Measurements from ENCODE around the gene NEURL2.

NEURL2 gene

DNA sequence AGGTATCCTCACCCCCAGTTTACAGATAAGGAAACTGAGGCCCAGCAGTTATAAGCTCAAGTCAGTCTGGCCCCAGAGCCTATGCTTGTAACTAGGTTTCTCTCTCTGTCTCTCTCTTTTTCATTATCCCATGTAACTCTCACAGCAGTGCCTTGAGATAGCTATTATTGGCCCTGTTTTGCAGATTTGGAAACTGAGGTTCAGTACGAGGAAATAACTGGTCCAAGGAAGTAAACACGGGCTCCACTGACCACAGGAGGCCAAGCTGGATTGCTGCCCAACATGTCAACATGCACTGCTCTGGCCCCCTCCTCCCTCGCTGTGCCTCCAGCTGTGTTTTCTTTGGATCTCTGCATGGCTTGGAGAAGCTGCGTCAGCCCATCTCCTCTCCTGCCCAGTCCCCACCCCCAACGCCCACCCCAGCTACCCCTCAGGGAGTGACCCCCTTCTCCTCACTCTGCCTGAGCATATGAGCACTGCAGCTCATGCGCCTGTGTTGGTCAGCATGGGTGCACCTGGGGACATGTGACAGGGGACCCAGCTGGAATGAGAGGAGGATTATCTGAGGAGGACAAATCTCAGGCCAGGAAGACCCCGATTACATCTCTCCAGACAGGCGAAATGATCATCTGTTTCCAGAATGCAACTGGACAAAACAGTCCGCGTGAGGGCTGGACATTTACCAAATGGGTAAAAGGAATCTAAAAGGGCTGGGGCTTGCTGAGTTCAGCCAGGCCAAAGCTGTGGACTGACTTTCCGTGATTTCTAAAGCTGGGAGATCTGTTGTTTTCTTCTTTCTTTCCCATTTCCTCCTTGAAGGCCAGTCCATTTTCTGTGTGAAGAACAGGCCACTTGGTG lies 28.8 kb upstream of the NEURL2 start:
- Histone ChIP-seq H3K9me3 (ENCODE audit: control insufficient read depth, low read length) (no peaks in the 10 kb centered on the region), H3K4me3 (ENCODE audit: insufficient read depth, low read depth, low read length) (no peak overlapping the region), H3K27ac (ENCODE audit: insufficient read depth, low read depth, low read length, poor library complexity, severe bottlenecking) (no peak overlapping the region), H3K36me3 (ENCODE audit: control insufficient read depth, insufficient read depth, low read length) (no peaks in the 10 kb centered on the region), H3K27me3 (ENCODE audit: control insufficient read depth, insufficient read depth, low read length, poor library complexity, severe bottlenecking) (no peaks in the 10 kb centered on the region), H3K4me1 (ENCODE audit: control insufficient read depth, insufficient read depth, low read length) (peaks cover 3% of the 10 kb centered on the region)
- 72 to 77% methylated on average over 10 to 11 of the region's 11 CpGs for WGBS, 2 experiments

DNA sequence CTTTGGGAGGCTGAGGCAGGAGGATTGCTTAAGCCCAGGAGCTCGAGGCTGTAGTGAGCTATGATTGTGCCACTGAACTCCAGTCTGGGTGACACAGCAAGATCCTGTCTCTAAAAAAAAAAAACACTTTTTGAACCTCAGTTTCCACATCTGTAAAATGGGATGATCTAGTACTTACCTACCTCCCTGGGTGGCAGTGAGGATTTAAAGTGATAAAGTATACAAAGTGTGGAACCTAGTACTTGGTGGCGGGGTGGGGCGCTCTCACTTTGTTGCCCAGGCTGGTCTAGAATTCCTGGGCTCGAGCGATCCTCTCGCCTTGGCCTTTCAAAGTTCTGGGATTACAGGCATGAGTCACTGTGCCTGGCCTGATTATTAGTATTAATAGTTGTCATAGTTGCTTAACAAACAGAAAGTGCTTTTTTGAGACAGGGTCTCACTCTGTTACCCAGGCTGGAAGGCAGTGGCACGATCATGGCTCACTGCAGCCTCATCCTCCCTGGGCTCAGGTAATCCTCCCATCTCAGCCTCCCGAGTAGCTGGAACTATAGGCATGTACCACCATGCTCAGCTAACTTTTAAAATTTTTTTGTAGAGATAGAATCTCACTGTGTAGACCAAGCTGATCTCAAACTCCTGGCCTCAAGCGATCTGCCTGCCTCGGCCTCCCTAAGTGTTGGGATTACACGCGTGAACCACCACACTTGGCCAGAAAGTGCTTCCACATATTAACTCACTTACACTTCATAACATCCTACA lies 27.9 kb upstream of the NEURL2 start:
- Histone ChIP-seq H3K9me3 (ENCODE audit: control insufficient read depth, low read length) (no peaks in the 10 kb centered on the region), H3K4me3 (ENCODE audit: insufficient read depth, low read depth, low read length) (no peak overlapping the region), H3K27ac (ENCODE audit: insufficient read depth, low read depth, low read length, poor library complexity, severe bottlenecking) (no peak overlapping the region), H3K36me3 (ENCODE audit: control insufficient read depth, insufficient read depth, low read length) (no peaks in the 10 kb centered on the region), H3K4me1 (ENCODE audit: control insufficient read depth, insufficient read depth, low read length) (peaks cover 3% of the 10 kb centered on the region), H3K27me3 (ENCODE audit: control insufficient read depth, insufficient read depth, low read length, poor library complexity, severe bottlenecking) (no peaks in the 10 kb centered on the region)
- 94 to 96% methylated on average over 12 of the region's 12 CpGs for WGBS, 2 experiments

DNA sequence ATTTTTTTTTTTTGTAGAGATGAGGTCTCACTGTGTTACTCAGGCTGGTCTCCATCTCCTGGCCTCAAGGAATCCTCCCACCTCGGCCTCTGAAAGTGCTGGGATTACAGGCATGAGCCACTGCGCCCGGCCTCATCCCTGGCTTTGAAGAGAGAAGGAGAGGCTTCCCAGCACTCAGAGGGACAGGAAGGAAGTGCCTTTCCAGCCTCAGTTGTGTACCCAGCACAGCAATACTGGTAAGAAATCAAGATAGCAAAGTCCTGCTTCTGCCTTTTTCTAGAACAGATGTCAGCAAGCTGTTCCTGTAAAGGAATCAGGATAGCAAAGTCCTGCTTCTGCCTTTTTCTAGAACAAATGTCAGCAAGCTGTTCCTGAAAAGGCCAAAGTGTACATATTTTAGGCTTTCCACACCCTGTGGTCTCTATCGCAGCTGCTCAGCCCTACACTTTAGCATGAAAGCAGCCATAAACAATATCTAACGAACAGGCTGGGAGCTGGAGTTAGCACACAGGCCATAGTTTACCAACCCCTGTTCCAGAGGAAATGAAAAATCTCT lies 27.3 kb upstream of the NEURL2 start:
- no peak overlapping the region for H3K27ac ChIP-seq (ENCODE audit: insufficient read depth, low read depth, low read length, poor library complexity, severe bottlenecking)
- H3K27me3 ChIP-seq (ENCODE audit: control insufficient read depth, insufficient read depth, low read length, poor library complexity, severe bottlenecking): no peaks in the 10 kb centered on the region
- peaks cover 3% of the 10 kb centered on the region for H3K4me1 ChIP-seq (ENCODE audit: control insufficient read depth, insufficient read depth, low read length)
- WGBS, 2 experiments: 91 to 93% methylated on average over 5 of the region's 5 CpGs
- no peaks in the 10 kb centered on the region for H3K9me3 ChIP-seq (ENCODE audit: control insufficient read depth, low read length)
- H3K4me3 ChIP-seq (ENCODE audit: insufficient read depth, low read depth, low read length): no peak overlapping the region
- H3K36me3 ChIP-seq (ENCODE audit: control insufficient read depth, insufficient read depth, low read length): no peaks in the 10 kb centered on the region

DNA sequence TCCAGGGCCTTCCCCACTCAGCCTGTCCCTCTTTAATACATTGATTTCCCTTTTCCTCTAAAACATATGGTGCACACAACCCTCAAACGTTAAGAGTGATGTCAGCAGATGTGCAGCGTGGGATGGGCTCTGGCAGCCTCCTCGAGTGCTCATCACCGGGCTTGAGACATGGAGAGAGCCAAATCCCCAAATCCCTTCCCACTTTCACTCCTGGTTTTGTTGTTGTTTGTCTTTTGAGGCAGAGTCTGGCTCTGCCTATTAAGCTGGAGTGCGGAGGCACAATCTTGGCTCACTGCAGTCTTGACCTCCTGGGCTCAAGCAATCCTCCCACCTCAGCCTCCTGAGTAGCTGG lies 26.8 kb upstream of the NEURL2 start:
- Histone ChIP-seq H3K4me3 (ENCODE audit: insufficient read depth, low read depth, low read length) (no peak overlapping the region), H3K27ac (ENCODE audit: insufficient read depth, low read depth, low read length, poor library complexity, severe bottlenecking) (no peak overlapping the region), H3K36me3 (ENCODE audit: control insufficient read depth, insufficient read depth, low read length) (no peaks in the 10 kb centered on the region), H3K9me3 (ENCODE audit: control insufficient read depth, low read length) (no peaks in the 10 kb centered on the region), H3K27me3 (ENCODE audit: control insufficient read depth, insufficient read depth, low read length, poor library complexity, severe bottlenecking) (no peaks in the 10 kb centered on the region), H3K4me1 (ENCODE audit: control insufficient read depth, insufficient read depth, low read length) (peaks cover 3% of the 10 kb centered on the region)
- WGBS, 2 experiments: 89 to 90% methylated on average over 5 of the region's 5 CpGs

DNA sequence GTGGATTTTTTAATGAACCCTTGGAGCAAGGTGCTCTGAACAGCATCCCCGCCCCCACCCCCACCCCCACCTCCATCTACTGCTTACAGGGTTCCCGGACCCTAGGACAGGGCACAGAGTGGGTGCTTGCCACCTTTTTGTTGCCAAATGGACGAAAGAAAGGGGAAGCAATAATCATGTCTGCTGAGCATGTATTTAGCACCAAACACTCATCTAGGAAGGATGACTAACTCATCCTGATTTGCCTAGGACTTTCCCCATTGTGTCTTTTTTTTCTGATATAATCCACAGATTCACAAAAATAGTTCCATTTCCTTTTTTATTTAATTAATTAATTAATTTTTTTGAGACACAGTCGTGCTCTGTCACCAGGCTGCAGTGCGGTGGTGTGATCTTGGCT lies 22.1 kb upstream of the NEURL2 start:
- 86 to 91% methylated on average over 4 to 5 of the region's 5 CpGs for WGBS, 2 experiments
- Histone ChIP-seq H3K27me3 (ENCODE audit: control insufficient read depth, insufficient read depth, low read length, poor library complexity, severe bottlenecking) (no peaks in the 10 kb centered on the region), H3K27ac (ENCODE audit: insufficient read depth, low read depth, low read length, poor library complexity, severe bottlenecking) (no peak overlapping the region), H3K4me3 (ENCODE audit: insufficient read depth, low read depth, low read length) (no peak overlapping the region), H3K9me3 (ENCODE audit: control insufficient read depth, low read length) (no peaks in the 10 kb centered on the region), H3K36me3 (ENCODE audit: control insufficient read depth, insufficient read depth, low read length) (peaks cover 9% of the 10 kb centered on the region), H3K4me1 (ENCODE audit: control insufficient read depth, insufficient read depth, low read length) (peaks cover 13% of the 10 kb centered on the region)

DNA sequence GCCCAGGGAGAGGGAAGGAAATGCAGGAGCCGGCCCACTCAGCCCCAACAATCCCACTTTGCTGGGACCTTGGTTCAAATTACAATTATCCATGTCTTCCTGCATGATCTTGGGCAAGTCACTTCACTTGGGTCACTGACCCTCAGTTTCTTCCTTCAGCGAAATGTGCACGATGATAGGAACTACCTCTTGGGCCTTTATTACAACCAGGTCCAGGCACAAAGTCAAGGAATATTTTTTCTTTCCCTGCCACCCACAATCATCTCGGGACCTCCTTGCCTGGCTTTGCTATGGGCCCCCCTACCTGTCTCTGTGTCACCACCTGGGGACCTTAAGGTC lies 21.3 kb upstream of the NEURL2 start:
- no peaks in the 10 kb centered on the region for H3K27me3 ChIP-seq (ENCODE audit: control insufficient read depth, insufficient read depth, low read length, poor library complexity, severe bottlenecking)
- H3K9me3 ChIP-seq (ENCODE audit: control insufficient read depth, low read length): no peaks in the 10 kb centered on the region
- 39 to 41% methylated on average over 4 of the region's 4 CpGs for WGBS, 2 experiments
- peak overlapping the region; percentile 69 for H3K4me3 ChIP-seq (ENCODE audit: insufficient read depth, low read depth, low read length)
- peaks cover 16% of the 10 kb centered on the region for H3K36me3 ChIP-seq (ENCODE audit: control insufficient read depth, insufficient read depth, low read length)
- H3K27ac ChIP-seq (ENCODE audit: insufficient read depth, low read depth, low read length, poor library complexity, severe bottlenecking): no peak overlapping the region
- peaks cover 13% of the 10 kb centered on the region for H3K4me1 ChIP-seq (ENCODE audit: control insufficient read depth, insufficient read depth, low read length)

DNA sequence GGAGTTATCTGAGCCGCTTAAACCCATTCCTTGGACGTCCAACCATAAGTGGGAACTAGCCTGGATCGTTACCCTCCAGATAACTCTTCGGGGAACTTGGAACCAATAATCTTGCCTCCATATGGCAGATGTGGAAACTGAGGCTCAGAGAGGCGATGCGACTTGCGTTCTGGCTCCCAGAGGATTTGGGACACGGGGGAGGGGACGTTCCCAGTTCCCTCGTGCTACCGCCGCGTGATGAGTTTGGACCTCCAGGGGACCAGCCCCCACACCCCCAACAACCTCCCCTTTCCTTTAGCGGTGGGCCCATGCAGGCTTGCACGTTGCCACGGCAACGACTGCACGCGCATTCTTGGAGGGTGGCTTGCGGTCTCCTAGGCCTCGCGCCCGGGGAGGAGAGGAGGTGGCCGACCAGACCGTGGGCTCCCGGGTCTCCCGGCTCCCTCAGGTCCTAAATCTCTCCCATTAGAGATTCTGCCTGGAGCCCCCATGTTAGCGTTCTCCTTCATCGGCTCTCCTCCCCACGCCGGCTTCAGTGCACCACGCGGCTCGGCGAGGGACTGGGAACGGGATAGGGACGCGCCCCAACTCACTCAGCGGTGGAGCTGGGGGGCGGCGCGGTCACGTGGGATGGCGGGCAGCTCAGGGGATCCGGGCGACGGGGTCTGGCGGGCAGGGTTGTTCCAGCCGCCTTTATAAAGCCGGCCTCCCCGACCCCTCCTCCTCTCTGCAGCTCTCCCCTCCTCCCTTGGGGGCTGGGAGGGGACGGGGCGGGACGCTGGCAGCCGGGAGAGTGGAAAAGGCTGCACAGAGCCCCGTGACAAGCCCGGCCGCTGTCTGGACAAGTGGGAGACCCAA lies 20.7 kb upstream of the NEURL2 start, which contains the start of gene PLTP:
Gene PLTP, minus strand, starts transcription at position 670 of the 858 bp plus-strand sequence. CDS start 703 bp downstream, outside the sequence.
- Histone ChIP-seq H3K36me3 (ENCODE audit: control insufficient read depth, insufficient read depth, low read length) (peaks cover 17% of the 10 kb centered on the region), H3K4me3 (ENCODE audit: insufficient read depth, low read depth, low read length) (peak within 1 kb of the TSS; percentile 69), H3K27me3 (ENCODE audit: control insufficient read depth, insufficient read depth, low read length, poor library complexity, severe bottlenecking) (no peaks in the 10 kb centered on the region), H3K4me1 (ENCODE audit: control insufficient read depth, insufficient read depth, low read length) (peaks cover 13% of the 10 kb centered on the region), H3K27ac (ENCODE audit: insufficient read depth, low read depth, low read length, poor library complexity, severe bottlenecking) (peak within 1 kb of the TSS; percentile 96), H3K9me3 (ENCODE audit: control insufficient read depth, low read length) (no peaks in the 10 kb centered on the region)
- 1% methylated on average over 58 of the region's 58 CpGs for WGBS, 2 experiments

DNA sequence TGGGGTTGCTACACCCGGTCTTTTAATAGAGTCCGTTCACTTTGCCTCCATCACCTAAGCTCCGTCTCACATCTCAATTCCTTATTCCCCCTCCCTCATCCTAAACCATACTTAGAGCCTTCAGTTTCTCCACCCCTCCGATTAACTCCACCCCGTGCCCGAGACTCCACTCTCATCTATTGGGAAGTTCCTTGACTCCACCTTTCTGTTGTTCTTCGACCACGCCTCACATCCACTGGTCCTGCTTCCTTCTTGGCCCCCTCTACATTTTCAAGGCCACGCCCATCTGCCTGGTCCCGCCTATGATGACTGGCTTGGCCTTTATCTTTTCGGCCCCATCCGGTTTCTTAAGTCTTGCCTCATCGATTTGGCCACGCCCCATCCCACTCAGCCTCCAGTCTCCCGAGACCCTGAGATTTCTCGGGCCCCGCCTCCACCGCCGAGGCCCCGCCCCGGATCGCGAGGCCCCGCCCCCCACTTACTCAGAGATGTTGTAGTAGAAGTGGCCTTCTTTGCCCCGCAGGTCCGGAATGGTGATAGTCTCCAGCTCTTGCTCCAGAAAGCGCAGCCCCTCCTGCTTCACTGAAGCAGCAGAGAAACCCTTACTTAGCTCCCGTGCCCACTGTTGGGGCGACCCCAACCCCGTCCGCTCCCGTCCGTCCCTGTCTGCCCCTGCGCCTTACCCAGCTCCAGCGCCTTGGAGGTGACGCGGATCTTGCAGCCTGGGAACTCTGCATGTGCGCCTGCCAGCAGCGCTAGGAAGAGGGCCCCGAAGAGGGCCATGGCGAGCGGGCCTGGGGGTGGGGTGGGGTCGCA lies 19.9 kb upstream of the NEURL2 start:
- Histone ChIP-seq H3K27ac (ENCODE audit: insufficient read depth, low read depth, low read length, poor library complexity, severe bottlenecking) (peak overlapping the region; percentile 96), H3K9me3 (ENCODE audit: control insufficient read depth, low read length) (no peaks in the 10 kb centered on the region), H3K4me3 (ENCODE audit: insufficient read depth, low read depth, low read length) (peak overlapping the region; percentile 69), H3K4me1 (ENCODE audit: control insufficient read depth, insufficient read depth, low read length) (peaks cover 13% of the 10 kb centered on the region), H3K27me3 (ENCODE audit: control insufficient read depth, insufficient read depth, low read length, poor library complexity, severe bottlenecking) (no peaks in the 10 kb centered on the region), H3K36me3 (ENCODE audit: control insufficient read depth, insufficient read depth, low read length) (peaks cover 23% of the 10 kb centered on the region)
- 2 to 3% methylated on average over 43 of the region's 43 CpGs for WGBS, 2 experiments

Data from ectodermal cell (in vitro differentiated cells).